B cell (primary cell): ENCODE data around the gene EIF3J.

Experiments
- CTCF ChIP-seq: fragments of 200-600 bp; IDR thresholded peaks from one replicate; pipeline ENCODE4 v1.8.0; 2022; ENCODE audit warnings: antibody characterized with exemption, mild to moderate bottlenecking
- EZH2 ChIP-seq: IDR thresholded peaks from 2 replicates; pipeline ENCODE4 v1.6.1; 2012; ENCODE audit warnings: borderline replicate concordance, low read depth, mild to moderate bottlenecking, moderate library complexity, low read length; ENCODE audit not compliant: insufficient read depth, poor library complexity, severe bottlenecking

GRCh38 chr15:44585633-44586032 lies 48.7 kb downstream of the EIF3J start:
- TF ChIP-seq CTCF, result no peak
- no peak for TF ChIP-seq EZH2
